DMS53 (cell line): Measurements from ENCODE around the gene RHEBL1.

ENCODE experiments used
- DNase-seq: peaks from one replicate; lab custom pipeline; 2025; lab: John Stamatoyannopoulos, UW

Gene RHEBL1

DNA sequence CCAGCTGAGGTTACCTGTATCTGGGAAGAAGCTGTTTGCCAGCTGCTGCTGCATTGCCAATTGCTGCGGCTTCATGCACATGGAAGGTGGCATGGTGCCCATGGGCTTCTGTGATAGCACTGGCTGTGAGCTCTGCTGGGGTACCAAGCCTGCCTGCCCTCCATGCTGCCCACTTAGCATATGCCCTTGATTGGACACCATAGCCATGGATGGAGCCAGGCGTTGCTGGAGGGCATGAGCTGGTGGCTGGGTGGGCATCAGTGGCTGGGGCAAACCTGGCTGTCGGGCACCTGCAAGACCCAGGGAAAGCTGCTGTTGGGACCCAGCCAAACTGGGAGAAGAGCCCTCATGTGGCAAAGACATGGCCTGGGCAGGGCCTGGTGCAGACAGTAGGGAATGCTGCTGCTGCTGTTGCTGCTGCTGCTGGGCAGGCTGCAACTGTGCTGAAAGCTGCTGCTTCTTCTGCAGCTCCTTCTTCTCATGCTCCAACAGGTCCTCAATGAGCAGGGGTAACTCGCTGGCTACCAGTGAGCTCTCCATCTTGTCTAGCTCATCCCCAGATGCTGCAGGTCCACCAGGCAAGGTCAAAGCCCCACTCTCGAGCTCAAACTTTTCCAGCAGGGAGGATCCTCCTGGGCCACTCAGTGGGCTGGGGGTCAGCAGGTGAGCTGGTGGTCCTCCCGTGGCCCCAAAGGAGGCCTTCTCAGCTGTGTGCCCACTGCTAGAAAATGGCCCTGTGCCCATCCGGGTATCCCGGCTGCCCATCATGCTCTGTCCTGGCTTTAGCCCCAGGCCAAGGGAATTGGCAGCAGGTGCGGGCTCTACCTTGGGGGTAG lies 32.5 kb downstream of the RHEBL1 start:
- no peak for DNase-seq

DNA sequence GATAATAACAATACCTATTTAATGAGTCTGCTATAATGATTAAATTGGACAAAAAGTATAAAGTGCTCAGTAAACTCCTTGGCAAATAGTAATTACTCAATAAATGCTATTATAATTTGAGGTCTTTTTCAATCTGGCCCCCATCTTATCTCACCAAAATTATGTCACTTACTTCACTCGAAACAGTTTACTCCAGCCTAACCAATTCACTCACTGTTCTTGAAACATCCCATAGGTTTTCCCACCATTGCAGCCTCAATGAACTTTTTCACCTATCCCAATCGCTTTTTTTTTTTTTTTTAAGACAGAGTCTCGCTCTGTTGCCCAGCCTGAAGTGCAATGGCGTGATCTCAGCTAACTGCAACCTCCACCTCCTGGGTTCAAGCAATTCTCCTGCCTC lies 33.8 kb downstream of the RHEBL1 start:
- DNase-seq = no peak

DNA sequence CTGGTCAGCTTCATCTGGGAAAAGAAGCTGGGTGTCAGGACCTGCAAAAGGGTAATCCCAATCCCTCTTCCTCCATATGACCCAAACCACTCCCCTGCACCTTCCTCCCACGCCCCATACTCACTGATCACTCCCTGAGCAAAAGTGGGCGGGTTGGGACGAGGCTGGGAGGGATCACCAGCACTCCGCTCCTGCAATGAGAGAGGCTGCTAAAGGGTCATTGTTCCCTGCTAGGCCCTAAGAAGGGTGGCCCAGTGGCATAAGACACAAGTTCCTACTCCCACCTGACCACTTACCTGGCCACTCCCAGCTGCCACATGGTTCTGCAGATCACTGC lies 35.5 kb downstream of the RHEBL1 start:
- no peak for DNase-seq

DNA sequence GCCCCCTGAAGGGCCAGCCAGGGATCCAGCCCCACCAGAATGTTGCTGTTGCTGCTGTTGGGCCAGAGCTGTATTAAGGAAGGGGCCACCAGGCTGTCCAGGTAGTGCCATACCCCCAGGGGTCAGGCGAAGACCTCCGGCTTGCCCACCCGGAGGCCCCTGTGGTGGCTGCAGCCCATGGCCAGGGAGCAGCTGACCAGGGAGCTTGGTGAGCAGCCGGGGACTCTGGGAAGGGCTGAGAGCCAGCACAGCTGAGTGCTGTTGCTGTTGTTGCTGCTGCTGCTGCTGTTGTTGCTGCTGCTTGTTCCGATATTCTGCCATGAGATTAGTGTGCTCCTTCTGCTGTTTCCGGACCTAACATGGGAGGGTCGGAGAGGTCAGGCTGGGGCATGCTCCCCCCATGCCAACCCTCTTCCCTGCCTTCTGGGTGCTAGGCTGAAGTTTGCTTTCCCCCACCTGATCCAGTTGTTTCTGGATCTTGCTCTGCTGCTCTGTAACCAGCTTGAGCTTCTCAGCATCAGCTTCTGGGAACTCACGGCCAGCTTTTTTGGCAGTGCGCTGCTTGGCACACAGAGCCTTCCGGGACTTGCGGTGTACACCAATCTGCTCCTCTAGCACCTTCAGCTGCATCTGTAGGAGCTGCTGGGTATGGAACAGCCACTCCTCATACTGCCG lies 36.0 kb downstream of the RHEBL1 start:
- DNase-seq = no peak

DNA sequence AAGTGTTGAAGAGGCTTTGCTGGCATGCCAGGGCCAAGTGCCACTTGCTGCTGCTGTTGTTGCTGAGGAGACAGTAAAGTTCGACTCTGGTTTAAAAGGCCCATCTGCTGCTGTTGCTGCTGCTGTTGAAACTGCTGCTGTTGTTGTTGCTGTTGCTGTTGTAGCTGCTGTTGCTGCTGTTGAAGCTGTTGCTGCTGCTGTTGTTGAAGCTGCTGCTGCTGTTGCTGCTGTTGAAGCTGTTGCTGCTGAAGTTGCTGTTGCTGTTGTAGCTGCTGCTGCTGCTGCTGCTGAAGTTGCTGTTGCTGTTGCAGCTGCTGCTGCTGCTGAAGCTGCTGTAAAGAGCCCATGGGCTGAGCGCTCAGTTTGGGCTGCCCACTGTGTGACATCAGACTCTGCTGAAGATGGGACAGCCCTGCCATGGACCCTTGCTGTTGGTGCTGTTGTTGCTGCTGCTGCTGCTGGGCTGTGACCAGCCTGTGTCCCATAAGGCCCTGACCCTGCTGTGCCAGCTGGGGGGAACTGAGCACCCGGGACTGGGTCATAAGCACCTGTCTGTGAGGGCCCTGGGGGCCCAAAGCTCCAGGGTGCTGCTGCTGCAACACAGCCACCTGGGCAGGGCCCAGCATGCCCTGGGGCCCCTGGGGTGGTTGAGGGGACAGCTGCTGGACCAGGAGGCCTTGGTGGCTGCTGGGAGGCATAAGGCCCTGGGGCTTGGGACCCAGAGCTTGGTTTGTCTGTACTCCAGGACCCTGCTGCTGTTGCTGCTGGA lies 36.9 kb downstream of the RHEBL1 start:
- no peak for DNase-seq

DNA sequence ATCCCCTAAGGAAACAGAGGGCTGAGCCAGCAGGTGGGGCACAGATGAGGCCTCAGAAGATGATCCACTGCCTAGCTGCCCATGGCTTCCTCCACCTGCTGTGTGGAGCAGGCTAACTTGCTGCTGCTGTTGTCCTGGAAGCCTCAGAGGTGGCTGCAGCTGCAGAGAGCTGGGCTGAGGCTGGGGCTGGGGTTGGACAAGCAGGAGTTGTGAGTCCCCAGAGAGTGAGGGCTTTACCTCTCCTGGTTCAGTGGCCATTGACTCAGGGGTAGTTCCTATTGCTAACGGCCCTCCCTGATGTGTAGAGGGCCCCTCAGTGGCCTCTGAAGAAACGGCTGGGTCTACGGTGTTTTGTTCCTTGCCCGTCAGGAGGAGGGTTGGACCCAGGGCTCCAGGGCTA lies 37.5 kb downstream of the RHEBL1 start:
- DNase-seq = no peak

DNA sequence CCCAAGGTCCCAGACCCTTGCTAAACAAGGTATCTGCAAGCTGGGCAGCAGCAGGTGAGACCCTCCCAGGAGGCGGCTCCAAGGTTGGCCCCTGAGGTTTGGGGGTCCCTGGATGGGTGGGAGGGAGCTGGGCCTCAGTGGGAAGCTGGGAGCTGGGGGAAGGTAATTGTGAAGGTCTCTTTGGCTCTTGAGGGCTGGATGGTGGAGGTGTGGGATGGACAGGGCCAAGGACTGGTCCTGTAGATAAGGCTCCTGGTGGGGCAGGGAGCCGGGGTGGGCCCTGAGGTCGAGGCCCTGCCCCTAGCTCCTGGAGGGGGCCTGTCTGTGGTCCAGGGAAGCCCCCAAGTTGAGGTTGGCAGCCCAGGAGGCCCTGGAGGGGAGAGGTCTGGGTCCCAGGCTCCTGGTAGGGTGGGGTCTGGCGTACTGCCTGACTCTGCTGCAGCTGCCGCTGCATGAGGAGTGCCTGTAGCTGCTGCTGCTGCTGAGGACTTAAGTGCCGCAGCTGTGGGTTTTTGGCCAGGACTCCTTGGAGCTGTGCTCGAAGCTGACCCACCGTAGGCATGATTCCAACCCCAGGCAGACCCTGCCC lies 38.1 kb downstream of the RHEBL1 start:
- no peak for DNase-seq

DNA sequence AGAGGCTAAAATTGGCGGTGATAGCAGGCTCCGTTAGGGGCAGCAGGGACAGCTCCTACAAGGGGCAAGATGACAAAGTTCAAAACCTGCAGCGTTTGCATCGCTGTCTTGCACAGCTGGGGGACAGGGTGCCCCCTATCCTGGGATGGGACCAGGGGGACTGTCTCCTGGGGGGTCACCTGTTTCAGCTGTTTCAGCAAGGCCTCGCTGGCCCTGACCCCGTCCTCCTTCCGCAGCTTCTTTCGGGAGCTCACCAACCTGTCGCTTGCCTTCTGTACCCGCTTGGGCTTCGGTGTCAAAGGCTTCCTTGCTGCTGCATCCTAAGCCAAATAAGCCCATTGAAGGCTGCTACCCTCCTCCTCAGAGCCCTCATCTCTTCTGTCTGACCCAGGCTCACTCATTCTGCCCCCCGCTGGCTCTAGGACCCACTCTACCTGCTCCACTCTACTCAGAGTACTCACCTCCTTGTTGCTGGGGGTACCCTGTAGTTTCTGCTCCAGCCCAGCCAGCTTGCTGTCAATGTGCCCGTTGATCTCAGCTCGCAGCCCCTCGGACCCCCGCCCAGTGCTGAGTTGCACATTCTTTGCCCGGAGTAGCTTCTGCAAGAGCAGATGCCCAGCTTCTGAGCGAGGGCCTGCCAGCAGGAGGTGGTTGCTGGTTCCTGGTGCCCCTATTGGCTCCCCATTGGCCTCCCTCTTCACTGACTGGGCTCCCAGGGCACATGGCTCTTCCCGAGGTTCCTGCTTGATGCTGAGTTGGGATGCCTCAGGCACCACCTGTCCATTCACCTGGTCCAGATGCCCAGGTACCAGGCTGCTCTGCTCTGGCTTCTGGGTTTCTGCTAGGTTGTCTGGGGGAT lies 38.8 kb downstream of the RHEBL1 start:
- DNase-seq = no peak

DNA sequence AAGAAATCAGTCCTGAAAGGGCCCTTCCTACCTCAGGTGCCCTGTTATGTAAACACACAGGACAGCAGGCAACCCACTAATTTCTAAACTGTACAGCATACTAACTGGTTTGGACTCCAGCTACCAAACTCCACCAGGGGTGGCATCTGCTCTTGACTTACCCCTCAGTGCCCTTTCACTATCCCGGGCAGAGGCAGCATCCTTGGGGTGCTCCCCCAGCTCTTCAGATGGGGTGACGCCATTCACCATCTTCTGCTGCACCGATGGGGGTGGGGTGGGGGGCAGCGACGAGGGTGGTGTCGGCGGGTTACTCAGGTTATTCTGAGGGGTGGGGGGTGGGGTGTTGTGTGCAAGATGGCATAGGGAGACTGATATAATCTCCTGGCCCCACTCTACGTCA lies 39.7 kb downstream of the RHEBL1 start:
- DNase-seq = no peak

DNA sequence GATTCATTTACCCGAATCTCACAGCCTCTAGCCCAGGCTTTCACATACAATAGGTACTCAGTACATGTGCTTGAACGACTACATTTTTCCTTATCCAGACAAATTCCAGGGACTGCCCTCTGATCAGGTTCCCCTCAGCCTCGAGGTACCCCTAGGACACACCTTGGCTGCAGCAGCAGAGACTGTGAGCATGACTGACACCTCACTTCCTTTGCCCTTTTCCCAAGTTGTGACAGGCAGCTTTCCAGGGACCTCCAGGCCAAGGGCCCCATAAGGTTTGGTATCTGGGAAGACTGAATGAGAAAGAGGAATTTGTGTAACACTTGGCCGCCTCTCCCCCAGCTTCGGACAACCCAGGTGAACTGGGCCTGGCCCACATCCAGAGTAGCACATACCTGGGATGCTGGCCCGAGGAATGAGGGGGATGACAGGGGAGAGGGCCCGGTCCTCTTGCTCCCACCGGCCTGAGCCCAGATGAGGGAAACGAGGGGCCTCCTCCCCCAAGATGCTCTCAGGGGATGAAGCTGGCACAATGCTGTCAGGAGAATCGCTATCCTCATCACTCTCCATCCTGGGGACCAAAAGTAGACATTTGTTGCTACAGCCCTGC lies 41.0 kb downstream of the RHEBL1 start:
- no peak for DNase-seq

DNA sequence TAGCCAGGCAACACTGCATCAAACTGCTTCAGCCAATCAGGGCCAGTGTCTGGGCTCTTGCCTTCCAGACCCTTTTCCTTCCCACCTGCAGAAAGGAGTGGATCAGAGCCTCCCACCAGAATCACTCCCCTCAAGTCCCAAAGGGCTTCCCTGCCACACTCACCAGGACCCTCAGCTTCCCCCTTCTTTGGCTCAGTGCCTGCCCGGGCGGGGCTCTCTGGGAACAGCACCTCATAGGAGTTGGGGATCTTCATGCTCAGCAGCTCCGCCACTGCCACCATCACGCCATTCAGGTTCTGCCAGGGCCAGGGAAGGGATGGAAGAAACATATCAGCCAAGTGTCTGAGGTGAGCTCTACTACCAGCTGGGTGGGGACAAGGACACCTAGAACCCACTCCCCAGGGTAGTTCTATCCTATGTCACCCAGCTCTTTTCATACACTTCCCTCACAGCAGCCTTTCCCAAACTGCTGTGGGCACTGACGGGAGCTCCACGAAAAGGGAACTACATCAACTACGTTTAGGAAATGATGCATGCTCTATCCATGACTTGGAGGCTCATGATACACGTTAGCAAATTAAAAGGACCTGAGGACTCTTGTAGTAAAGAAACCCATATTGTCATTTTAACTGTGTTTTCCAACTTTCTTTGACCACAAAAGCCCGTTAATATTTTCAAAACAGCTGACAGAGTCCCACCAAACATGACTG lies 41.8 kb downstream of the RHEBL1 start:
- no peak for DNase-seq

DNA sequence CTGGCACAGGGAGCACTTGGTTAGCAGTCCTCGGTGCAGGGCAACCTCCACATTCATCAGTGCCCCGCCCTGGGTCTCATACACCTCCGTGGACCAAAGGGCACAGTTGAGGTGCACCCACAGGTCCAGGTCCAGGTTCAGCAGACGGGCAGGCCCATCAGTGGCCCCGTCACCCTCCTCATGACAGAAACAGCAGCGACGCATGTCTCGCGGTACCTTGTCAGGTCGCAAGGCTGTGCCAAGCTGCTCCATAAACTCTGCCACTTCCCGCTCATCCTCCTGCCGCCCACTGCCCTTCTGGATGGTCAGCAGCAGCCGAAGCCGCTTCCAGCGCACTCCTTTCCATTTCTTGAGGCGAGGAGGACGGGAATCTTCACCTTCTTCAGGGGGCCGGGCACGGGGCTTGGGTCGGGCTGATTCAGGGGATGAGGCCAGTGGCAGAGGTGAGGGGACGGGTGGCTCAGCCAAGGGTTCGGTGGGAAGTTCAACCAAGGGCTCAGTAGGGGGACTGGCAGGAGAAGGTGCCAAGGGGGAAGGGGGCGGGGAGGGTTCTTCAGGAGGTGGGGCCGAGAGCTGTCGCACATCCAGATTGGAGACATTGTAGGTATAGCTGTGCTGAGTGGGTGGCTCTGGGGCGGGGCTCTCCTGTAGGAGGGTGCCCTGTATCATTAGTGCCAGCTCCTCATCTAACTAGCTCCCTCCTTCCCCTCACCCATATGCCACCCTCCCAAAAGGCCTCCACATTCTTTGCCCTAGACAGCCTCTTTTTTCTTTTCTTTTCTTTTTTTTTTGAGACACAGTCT lies 42.9 kb downstream of the RHEBL1 start:
- DNase-seq = no peak

DNA sequence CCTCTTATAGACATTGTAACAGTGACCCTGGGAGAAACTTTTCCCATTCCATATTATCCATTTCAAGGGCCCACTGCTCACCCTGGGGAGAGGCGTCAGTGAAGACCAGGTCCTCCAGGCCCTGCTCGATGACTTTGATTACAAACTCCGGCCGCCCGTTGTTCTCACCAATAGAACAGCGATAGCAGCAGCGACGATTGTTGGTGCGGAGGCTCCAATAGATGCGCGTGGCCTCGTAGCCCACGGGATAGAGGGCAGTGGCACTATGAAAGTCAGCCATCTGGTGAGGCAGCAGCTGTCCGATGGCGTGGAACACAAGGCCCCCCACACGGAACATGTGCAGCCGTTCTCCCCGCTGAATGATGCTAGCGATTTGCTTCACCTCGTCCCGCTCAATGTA lies 43.7 kb downstream of the RHEBL1 start:
- no peak for DNase-seq

DNA sequence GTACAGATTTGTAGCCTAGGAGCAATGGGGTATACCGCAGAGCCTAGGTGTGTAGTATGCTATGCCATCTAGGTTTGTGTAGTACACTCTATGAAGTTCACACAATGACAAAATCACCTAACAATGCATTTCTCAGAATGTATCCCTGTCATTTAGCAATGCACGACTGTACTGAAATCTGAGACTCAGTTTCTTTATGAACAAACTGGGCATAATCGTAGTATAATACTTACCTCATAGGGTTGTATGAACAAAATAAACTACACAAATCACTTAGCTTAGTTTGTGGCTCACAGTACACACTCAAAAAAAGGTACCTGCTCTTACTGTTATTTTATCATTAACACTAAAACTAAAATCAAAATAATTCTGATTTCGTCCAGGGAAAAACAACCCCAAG lies 44.3 kb downstream of the RHEBL1 start:
- no peak for DNase-seq

DNA sequence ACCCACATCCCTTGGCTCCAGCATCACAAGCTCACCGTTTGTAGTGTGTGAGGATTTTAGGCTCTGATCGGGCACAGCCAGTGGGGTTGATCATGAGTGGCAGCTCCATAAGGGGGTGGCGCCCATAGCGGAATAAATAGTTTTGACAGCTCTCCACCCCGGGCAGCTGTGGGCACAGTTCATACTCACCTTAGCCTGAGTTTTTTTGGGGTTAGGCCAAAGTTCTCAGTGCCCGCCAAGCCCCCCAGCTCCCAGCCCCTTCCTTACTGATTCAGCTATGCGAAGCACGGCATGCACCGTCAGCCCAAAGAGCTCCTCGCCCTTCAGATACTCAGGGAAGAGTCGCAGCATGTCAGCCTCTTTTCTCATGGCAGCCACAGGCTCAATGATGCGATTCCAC lies 45.2 kb downstream of the RHEBL1 start:
- DNase-seq = no peak

DNA sequence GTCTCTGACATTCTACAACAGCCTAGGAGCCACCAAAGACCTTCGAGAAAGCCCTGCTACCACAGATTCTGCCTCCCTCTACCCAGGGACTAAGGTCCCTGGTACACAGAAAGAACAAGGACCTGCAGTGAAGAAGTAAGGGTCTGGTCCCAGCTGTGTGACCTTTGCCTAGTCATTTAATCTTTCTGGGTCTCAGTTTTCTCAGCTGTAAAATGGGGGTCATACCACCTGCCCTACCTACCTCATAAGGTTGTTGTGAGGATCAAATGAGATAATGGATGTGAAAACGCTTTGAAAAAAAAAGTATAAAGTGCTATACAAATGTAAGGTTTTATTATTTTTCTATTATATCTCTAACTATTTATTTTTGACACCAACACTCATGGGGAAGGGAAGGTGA lies 46.0 kb downstream of the RHEBL1 start:
- DNase-seq = no peak

DNA sequence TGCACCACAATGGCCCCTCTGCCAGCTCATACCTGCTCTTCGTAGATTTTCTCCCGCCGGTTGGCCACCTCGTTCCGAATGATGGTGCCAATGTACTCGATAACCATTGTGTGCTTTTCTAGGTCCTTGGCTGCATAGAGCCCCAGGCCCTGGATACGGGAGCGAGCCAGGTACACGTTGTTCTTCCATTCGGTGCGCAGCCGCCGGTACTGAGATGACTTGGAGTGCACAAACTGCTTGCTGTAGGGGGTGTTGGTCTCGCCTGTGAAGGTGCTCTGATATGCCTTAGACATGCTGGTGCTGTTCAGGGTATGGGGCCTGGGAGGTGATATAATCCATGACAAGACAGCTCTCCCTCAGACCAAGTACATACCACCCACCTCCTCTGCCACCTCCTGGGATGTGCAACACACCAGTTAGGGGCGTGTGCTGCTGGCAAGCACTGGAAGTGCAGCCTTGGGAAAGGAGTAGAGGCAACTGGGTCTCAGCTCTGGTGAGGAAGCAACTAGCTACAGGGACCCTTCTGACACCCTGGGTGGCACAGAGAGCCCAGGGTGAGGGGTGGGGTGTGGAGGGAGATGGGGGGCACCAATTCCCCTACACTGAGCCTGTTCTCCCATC lies 47.1 kb downstream of the RHEBL1 start:
- DNase-seq = no peak

DNA sequence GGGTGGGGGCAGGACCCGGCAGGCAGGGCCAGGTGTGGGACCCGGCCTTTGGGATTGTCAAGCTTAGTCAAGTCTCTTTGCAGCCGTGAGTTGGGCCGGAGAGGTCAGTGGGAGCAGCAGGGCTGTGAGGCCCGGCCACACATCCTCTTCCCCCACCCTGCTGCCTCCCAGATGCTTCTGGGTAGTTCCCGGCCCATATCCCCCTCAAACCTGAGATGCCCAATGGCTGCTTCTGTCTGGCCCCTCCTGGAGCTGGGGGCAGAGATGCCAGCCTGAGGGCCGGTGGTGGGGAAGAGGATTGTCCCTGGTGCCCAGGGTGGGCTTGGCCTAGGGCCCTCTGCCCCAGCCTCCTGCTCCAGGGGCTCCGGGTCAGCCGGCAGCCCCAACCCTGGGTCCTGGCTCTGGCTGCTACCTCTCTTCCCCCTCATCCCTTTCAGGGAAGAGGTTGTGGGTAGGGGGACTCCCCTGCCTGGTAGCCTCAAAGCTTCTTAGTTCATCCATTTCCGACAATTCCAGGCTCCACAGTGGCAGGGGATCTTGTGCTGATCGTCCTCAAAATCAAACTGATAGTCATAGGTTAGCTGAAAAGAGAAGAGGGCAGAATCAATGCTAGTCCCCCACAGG lies 48.4 kb downstream of the RHEBL1 start:
- DNase-seq = no peak

DNA sequence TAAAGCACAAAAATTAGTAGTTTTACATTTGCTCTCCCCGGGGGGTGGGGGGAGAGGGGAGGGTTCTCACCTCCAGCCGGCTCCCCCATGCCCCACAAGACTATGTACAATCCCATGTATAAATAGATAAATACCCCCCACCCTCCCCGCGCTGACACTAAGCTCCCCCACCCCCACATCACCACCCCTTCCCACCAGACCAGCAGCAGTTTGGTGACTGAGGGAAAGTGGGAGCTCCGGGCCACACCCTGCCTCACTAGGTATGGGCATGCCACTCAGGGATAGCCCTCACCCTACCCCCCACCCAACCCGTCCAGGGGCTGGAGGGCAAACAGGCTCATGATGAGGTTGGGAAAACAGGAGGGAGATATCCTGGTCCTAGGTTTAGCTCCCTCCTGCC lies 49.3 kb downstream of the RHEBL1 start:
- peak; percentile 17 for DNase-seq
